ACHN (cell line): ENCODE data around the gene AKAP6.

Experiments
- DNase-seq: peaks from one replicate; pipeline ENCODE4 v3.0.0-alpha.2; 2015
- in situ Hi-C: cut with HindIII; loops from 2 replicates; pipeline ENCODE4 v1.10.0; 2017; ENCODE audit warnings: low sequenced_read_pairs, low pct_ligation_motif_present, low pct_unique_long_range_greater_than_20kb

The AKAP6 gene

DNA sequence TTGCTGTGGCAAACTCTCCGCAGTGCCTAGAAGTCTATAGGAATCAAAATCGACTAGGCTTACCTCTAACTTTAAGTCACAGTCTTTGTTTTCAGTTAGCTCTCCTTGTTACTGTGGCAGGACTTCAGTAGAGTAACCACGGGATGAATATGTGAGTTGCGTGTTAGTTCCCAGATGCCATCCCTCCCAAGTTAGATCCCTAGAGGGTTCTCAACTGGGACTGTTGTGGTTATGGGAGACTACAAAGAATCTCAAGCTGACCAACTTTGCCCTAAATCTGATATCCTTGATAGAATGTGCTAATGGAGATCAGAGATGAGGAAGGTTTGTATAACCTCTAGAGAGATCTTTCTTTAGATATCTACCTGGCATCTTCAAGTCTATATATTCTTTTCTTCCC, 208.1 kb downstream of the AKAP6 start:
- no peak for DNase-seq
- in situ Hi-C loops = no loop called here

DNA sequence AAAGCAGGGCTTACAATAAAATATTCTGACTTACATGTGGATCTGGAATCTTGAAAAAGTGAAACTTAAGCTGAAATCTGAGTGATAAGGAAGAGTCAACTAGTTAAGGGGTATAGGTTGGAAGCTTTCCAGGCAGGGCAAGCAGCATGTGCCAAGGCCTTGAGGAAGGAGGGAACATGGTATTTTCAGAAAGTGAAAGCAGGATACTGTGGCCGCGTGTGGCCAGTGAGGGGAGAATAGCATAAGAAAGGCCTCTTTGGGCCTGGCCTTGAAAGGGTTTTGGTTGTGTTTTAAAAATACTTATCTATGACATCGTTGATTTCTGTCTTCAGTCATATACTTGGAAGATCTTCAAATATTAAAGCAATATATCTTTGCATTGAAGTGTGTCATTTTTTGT, 213.4 kb downstream of the AKAP6 start:
- in situ Hi-C loops = no loop called here
- no peak for DNase-seq

DNA sequence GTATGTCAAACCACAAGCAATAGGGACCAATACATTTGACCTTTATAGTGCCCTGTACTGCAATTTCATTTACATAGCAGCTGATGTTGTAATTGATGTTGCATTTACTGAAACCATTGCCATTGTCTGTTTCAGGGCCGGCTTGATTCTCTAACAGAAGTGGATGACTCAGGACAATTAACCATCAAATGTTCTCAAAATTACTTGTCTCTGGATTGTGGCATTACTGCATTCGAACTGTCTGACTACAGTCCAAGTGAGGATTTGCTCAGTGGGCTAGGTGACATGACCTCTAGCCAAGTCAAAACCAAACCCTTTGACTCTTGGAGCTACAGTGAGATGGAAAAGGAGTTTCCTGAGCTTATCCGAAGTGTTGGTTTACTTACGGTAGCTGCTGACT, 216.0 kb downstream of the AKAP6 start:
- in situ Hi-C loops = no loop called here

DNA sequence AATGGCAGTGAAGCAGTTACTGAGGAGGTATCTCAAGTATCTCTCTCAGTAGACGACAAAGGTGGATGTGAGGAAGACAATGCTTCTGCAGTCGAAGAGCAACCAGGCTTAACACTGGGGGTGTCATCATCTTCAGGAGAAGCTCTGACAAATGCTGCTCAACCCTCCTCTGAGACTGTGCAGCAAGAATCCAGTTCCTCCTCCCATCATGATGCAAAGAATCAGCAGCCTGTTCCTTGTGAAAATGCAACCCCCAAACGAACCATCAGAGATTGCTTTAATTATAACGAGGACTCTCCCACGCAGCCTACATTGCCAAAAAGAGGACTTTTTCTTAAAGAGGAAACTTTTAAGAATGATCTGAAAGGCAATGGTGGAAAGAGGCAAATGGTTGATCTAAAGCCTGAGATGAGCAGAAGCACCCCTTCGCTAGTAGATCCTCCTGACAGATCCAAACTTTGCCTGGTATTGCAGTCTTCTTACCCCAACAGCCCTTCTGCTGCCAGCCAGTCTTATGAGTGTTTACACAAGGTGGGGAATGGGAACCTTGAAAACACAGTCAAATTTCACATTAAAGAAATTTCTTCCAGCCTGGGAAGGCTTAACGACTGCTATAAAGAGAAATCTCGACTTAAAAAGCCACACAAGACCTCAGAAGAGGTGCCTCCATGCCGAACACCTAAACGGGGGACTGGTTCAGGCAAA, 216.6 kb downstream of the AKAP6 start:
- no peak for DNase-seq
- in situ Hi-C loops = no loop called here

More for the DNA sequence above, 216.0 kb downstream of the AKAP6 start:
- DNase-seq = no peak

DNA sequence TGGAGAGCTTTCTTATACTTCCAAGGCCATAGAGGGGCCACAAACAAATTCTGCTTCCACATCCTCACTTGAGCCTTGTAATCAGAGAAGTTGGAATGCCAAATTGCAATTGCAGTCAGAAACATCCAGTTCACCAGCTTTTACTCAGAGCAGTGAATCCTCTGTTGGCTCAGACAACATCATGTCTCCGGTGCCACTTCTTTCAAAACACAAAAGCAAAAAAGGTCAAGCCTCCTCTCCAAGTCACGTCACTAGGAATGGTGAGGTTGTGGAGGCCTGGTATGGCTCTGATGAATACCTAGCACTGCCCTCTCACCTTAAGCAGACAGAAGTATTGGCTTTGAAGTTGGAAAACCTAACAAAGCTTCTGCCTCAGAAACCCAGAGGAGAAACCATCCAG, 217.1 kb downstream of the AKAP6 start:
- no peak for DNase-seq
- in situ Hi-C loops = no loop called here

DNA sequence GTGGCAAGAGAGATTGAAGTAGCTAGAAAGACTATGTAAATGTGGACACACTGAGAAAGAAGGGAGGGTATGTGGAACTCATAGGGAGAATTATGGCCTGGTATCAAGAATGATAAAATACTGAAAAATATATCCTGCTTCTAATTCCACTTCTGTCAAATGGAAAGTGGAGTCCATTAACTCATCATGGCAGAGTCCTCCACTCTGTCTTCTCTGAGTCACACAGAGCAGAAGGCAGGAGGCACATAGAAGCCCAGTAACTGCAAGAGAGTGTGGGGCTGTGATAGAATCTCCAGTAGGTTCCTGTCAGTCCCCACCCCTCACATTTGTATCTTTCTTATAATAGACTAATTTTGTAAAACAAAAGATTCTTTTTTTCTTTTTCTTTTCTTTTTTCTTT, 223.7 kb downstream of the AKAP6 start:
- in situ Hi-C loops = no loop called here
- no peak for DNase-seq

DNA sequence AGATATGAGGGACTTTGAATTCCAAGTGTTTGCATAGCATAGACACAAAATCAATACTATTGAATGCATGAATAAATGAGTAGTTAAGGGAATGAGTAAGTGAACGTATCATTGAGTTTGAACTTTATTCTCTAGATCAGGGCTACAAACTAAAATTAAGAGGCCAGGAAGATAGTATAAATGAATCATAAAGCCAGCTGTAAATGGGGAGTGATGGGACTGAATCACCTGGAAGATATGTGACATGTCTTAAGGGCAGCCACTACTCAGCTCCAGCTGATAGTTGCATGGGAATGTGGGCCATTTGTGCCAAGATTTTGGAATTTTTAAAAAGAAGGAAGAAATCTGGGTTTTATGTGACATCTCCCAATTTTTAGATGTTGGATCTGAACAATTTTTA, 229.9 kb downstream of the AKAP6 start:
- in situ Hi-C loops = no loop called here
- DNase-seq = no peak

DNA sequence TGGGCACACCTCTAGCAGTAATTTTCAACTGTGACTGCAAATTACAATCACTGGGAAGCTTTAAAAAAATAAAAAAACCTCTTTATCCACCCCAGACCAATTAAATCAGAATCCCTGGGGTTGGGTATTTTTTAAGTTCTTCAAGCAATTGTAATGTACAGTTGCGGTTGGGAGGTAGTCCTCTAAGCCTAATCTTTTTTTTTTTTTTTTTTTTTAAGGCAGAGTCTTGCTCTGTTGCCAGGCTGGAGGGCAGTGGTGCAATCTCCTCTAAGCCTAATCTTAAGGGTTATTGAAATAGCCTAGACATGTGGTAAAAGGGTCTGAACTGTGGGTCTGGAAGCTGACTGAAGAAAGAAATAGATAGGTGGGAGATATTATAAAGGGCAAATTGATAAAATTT, 230.5 kb downstream of the AKAP6 start:
- in situ Hi-C loops = no loop called here
- no peak for DNase-seq

DNA sequence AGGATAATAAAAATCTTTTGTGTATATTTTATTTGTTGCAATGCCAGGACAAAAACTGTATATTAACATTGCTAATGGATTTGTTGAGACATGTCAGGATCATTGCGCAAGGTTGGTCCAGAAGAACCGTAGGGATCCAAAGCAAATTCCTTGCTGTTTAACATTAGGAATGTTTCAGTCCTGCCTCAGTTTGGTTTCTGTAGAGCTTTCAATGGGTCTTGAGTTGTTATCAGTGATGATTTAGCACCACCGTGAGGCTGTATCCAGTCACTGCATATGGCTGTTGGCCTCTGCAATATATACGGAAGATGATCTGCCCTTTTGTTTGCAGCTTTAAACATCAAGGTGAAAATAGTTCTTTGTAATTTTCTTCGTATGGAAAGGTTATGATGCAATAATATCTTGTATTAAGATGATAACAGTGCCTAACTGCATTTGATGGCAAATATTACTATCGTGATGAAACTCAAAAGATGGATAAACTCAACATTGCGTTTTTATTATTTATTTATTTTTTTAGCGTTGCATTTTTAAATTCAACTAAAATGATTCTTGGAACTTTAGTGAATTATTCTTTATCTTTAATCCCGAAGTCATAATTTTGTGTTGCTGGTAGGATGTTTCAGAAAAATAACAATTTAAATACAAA, 231.2 kb downstream of the AKAP6 start:
- peak; percentile 69 for DNase-seq
- in situ Hi-C loops = no loop called here

DNA sequence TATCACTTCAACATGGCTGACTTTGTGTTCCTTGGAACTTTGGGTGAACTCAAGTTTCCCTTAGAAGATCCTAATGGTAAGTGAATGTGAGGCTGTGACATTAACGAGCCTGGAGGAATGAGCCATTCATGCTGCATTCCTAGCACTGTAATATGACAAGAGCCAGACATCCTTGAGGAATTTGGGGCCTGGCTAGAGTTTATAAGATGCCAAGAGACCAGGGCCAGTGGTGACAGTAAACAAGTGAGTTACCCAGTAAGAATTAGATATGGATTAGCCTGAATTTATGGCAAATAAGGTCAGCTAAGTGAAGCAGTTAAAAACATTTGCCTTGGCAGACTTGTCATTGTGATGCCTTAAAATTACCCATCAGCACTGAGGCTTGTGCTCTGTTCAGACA, 232.4 kb downstream of the AKAP6 start:
- in situ Hi-C loops = no loop called here
- no peak for DNase-seq

DNA sequence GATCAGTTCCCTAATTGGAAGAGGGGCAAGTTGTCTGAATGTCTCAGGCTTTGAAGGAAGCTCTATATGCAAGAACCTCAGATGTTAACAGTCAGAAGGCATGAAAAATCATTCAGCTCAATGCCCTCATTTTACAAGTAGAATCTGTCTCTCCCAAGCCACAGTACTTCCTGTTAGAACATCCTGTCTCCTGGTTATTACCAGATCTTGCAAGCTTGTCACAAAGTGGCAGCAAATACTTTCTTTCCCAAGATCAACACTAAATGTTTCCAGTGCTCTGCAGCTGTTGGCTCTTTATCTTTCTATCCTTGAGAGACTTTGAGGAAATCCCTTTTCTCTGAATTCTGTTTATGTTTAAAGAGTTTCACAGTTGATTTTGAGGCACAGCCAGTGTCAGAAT, 235.5 kb downstream of the AKAP6 start:
- no peak for DNase-seq
- in situ Hi-C loops = no loop called here

DNA sequence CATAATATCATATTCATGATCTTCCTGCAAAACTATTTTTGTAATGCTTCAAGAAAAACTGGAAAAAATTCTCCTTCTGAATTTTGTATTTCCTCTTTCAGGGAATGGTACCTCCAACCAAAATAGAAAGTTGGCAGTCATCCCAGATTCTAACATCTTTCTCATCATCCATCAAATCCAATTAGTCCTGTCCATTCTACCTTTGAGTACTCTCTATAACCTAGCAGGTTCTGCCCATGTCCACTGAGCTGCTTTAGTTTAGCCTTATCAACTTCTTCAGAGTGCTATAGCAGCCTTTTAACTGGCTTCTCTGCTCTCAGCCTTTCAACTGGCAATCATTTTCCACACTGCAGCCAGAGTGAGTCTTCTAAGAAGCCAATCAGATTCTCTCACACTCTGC, 236.2 kb downstream of the AKAP6 start:
- no peak for DNase-seq
- in situ Hi-C loops = no loop called here

DNA sequence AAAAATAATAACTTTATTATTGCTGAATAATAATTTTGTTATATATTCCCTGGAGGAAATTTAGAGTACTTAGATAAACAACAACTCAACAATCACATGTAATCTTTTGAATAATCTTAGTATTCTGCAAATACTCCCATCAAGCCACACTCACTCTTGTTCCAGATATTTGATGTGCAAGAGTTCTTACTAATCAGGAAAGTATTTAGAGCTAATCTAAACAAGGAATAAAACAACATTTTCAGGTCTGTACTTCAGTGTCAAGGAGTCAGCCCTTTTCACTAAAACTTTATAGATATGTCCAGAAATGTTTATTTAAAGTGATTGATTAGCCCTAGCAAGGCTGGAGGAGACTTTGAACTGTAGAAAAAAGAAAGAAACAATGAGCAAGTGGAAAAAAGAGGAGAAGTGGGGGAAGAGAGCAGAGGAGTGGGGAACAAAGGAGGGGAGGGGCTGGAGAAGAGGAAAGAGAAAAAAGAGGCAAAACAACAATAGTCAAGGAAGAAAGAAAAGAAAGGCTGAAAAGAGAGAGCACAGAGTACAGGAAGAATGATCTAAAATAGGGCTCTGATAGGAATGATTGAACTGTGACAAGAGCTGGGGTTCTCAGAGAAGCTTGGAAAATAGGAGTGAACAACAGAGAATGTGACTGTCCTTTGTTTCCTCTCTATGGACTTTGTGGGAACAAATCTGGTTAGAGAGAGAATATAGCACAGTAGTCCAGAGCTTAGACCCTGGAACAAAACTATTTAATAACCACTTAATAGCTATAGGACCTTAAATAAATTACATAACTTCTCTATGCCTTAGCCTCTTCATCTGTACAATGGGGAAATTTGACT, 238.7 kb downstream of the AKAP6 start:
- in situ Hi-C loops = no loop called here
- no peak for DNase-seq

DNA sequence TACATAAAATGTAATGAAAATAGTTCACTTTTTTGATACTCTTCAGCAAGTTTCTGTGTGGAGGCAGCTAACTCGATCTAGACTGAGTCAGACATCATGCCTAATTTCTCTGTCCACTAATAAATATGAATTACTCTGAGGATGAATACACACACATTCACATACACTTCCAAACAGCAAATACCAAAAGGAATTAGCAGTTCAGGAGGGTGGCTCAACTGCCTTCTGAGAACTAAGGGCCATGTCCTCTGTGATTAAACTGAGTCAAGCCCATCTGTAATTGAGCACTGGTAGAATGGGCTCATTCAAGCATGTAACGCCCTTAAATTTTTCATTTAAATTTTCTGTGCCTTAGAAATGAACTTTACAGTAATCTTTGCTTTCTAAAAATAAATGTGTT, 242.5 kb downstream of the AKAP6 start:
- DNase-seq = no peak
- in situ Hi-C loops = no loop called here

DNA sequence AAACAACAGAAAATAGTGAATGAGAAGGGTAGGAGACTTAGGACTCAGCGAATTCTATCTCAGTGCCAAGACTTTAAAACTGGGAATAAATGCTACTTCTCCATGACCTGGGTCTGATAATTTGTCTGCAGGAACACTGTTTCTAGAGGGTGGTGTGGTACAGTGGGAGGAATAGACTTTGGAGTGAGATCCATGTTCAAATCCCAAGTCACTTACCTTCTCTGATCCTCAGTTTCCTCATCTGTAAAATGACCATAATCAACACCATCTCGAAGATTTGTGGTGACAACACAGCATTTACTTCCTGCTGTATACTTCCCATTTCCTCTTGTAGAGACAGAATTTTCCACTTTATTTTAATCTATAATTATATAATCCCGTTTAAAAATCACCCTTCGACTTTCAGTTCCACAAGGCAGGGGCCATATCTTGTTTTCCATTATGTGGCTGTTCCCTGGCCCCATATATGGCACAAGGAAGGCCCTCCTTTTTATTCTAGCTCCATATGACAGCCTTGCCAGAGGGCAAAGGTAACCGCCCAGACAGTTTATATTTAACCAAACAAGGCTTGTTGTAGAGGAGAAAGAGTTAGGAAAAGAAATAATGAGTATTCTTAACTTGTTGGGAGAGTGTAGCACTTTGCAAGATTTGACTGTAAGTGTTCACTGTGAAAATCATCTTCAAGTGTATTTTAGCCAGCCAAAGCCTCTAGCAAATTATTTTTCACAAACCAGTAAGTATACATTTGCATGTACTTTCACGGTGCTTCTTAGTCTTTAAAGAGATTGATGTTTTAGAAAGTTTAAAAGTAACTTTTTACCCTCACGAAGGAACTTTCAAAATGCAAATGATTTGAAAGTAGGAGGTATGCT, 243.1 kb downstream of the AKAP6 start:
- in situ Hi-C loops = no loop called here
- DNase-seq = no peak

DNA sequence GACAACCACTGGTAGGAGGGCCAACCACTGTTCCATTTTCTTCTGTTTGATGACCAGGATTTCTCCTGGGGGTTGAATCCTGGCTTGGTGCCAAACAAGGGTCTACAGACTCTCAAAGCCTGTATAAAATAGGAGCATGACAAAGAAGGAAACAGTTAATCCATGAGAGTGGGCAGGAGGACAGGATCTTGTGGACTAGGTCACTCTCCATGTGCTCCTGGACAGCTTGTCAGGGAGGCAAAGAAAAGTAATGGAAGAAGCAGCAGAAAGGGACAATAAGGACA, 243.7 kb downstream of the AKAP6 start:
- DNase-seq = no peak
- in situ Hi-C loops = no loop called here

DNA sequence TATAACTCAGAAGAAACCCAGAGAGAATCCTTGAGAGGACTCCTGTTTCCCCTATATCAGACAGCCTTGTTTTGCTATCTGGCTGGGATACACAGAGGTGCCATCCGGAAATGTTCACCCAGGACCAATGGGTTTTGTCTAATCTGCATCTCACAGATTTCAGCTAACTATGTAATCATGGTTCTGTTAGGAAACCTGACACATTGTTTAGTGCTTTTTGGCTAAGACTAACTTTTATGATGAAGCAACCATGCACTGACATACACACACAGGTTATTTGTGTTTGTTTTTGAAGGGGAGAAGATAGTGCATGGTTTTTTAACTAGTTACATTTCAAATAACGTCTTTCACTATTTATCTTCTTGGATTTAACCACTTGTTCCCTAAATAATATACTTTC, 245.2 kb downstream of the AKAP6 start:
- in situ Hi-C loops = no loop called here
- DNase-seq = no peak

DNA sequence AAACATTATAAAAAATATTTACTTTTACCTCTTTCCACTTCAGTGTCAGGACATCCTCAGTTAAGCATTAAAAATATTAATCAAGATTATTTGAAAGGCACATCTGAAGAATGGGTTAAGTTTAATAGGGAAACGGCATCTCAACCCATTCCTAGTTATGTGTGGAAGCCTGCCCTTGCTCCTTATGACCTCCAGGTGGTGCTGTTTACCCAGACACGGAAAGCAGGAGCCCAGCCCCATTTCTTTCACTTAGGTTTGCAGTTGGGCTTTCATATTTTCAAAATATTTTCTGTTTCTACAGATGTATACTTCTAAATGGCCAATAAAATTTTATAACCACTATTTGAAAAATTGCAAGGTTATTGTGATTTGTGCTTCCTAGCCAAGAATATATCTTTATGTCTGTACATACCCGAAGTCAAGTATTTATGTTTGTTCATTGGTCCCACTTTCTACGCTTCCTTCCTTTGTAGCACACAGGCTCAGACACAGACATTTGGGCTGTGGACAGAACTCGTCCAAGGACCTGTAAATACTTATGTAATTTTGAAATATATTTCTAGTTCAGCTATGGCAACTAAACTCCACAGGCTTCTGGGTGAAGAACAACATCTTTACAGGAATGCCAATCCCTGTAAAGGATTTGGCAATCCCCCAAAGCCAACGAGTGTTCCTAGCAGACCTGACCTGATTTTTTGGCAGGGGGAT, 247.1 kb downstream of the AKAP6 start:
- in situ Hi-C loops = loop anchor here (25.0 kb wide), 1 partner anchor 411 kb away; no protein-coding TSS in a partner anchor
- peak; percentile 55 for DNase-seq
